Body of pancreas (tissue), 4 donors: ENCODE results near the gene PTK7.

Source experiments
- POLR2A ChIP-seq, 3 donors: fragments of 450-650 bp; IDR thresholded peaks; one replicate each; pipeline ENCODE4 v1.6.1; 2016; ENCODE audit warnings: antibody characterized with exemption in 3 of 3, mild to moderate bottlenecking in 2 of 3
- TF ChIP-seq, protein P1 (sequence below), 7 experiments: fragments of 450-650 bp in 4 of 7; fragments of 200-600 bp in 3 of 7; sonication (generic) in 3 of 7; IDR thresholded peaks; one replicate each; pipeline ENCODE4 v1.5.1; 2016 to 2019; ENCODE audit warnings: antibody characterized with exemption in 7 of 7

GRCh38 chr6:43093436-43094289 is 17.5 kb downstream of the PTK7 start:
- TF ChIP-seq, protein P1, sequence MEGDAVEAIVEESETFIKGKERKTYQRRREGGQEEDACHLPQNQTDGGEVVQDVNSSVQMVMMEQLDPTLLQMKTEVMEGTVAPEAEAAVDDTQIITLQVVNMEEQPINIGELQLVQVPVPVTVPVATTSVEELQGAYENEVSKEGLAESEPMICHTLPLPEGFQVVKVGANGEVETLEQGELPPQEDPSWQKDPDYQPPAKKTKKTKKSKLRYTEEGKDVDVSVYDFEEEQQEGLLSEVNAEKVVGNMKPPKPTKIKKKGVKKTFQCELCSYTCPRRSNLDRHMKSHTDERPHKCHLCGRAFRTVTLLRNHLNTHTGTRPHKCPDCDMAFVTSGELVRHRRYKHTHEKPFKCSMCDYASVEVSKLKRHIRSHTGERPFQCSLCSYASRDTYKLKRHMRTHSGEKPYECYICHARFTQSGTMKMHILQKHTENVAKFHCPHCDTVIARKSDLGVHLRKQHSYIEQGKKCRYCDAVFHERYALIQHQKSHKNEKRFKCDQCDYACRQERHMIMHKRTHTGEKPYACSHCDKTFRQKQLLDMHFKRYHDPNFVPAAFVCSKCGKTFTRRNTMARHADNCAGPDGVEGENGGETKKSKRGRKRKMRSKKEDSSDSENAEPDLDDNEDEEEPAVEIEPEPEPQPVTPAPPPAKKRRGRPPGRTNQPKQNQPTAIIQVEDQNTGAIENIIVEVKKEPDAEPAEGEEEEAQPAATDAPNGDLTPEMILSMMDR (IDR thresholded peaks at IDR 0.05) = no peak
- TF ChIP-seq POLR2A (IDR thresholded peaks at IDR 0.05) = no peak
